M059J (cell line): ENCODE data around the gene DEFB128. TPM values are rescaled to one million over a fixed set of nuclear protein-coding genes. Genes with fewer than 3 reads are reported as not detected.

Experiments used
- DNase-seq: peaks from one replicate; pipeline ENCODE4 v3.0.0-alpha.2; 2012; ENCODE audit warnings: low read depth
- total RNA-seq: library from RNA; depleted of rRNA; stranded (reverse); fragments of >200 nt; shearing (Covaris generic); gene quantifications from 2 replicates; pipeline ENCODE4 v1.2.3, GENCODE V29; 2014; rRNA removed

Gene DEFB128
- total RNA-seq, 1 experiment from 2014 or later = not detected

DNA sequence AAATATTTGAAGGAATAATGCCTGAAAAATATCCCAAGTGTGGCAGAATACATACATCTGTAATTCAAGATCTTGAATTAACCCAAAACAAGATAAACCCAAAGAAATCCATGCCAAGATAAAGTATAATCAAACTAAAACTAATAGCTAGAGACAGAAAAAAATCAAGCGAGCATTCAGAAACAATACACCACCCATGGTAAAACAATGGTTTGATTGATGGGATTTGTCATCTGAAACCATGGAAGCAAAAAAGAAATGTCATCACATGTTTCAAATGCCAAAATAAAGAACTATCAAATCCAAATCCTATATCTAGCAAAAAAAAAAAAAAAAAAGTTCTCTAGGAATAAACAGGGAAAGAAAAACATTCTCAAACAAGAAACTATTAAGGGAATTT lies 37.4 kb downstream of the DEFB128 start:
- no peak for DNase-seq

DNA sequence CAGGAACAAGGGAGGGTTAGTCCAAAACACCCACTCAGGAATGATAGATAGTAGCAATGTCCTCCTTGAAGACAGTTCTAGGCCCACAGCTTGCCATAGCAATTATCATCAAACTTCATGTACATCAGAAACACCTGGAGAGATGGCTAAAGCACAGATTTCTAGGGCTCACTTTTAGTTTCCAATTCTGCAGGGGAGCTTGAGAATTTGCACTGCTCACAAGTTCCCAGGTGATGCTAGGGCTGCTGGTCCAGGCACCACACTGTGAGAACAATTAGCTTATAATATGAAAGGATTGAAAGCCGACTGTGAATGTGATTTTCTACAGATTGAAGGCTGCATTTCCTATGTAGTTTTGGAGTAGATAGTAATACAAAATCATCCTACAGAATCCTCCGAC lies 43.6 kb downstream of the DEFB128 start:
- no peak for DNase-seq

DNA sequence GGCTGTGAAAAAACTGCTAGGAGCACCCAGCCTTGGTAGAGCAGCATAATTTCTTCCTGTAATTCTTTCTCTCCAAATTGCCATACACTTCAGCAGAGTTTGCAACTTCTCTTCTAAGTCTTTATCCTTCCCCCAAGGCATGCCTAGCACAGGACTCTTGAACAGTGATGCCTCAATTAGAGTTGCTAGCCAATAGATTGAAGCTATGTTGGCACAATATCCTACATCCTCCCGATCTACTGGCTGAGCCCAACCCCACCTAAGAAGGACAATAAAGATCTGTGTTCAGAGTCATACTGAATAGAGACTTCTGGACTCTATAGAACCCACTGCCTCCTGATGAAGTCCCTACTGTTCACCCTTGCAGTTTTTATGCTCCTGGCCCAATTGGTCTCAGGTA lies 47.2 kb downstream of the DEFB128 start, which contains the start of gene DEFB126:
TSS of gene DEFB126 (plus strand) at position 301 of the 400 bp plus-strand sequence. CDS start at position 340, 39 bp downstream.
- DNase-seq = no peak

Other genes starting within 250 kb of the DEFB128 start
- not detected in 2 replicates for gene DEFB125, start 102.0 kb downstream of the DEFB128 start, total RNA-seq
- gene DEFB126, start 47.1 kb downstream of the DEFB128 start, total RNA-seq = not detected in 2 replicates
- not detected in 2 replicates for gene DEFB127, start 32.3 kb downstream of the DEFB128 start, total RNA-seq
- 1.1 and 4.7 TPM in 2 replicates for gene DEFB129, start 37.5 kb upstream of the DEFB128 start, total RNA-seq
- 0.05 TPM in 1 of 2 replicates, not detected in the other for gene DEFB132, start 68.0 kb upstream of the DEFB128 start, total RNA-seq
- gene C20orf96, start 101.0 kb upstream of the DEFB128 start, total RNA-seq = 0.91 and 2.2 TPM in 2 replicates
- 12.7 and 16.9 TPM in 2 replicates for gene ZCCHC3, start 107.9 kb upstream of the DEFB128 start, total RNA-seq
- gene SOX12, start 135.8 kb upstream of the DEFB128 start, total RNA-seq = 5.1 and 16.5 TPM in 2 replicates
- gene NRSN2, start 157.4 kb upstream of the DEFB128 start, total RNA-seq = 102 and 149 TPM in 2 replicates
- gene TRIB3, start 191.0 kb upstream of the DEFB128 start, total RNA-seq = 34.1 and 35.5 TPM in 2 replicates
- 132 and 155 TPM in 2 replicates for gene RBCK1, start 218.6 kb upstream of the DEFB128 start, total RNA-seq